RWPE1 (cell line): ENCODE data around the gene PILRA.
"Not testable (repeated sequence)": the region's sequence is repeated elsewhere in the genome, so short reads cannot be mapped to it uniquely, and the experiment has no call there.

Experiments used
- CTCF ChIA-PET: fragments of 350-600 bp; sonication (Branson Sonifier 250); formaldehyde crosslinking; extraction: SDS; loops from one replicate; lab custom pipeline; 2021; lab: Yijun Ruan, JAX
- POLR2A ChIA-PET: fragments of 400-600 bp; formaldehyde crosslinking; extraction: SDS; loops from one replicate; lab custom pipeline; 2020; ENCODE audit warnings: antibody characterized with exemption; ENCODE audit not compliant: low non-redundant PET; lab: Yijun Ruan, JAX
- DNase-seq: peaks from one replicate; pipeline ENCODE4 v3.0.0; 2012; ENCODE audit warnings: low spot score
- H3K27ac ChIP-seq: fragments of 450-650 bp; 2 replicates; pipeline ENCODE4 v1.5.1; 2017
- TF ChIP-seq, protein P1 (sequence below): fragments of 450-650 bp; conservative IDR thresholded peaks from 2 replicates; pipeline ENCODE4 v1.5.1; 2017; ENCODE audit warnings: low read depth, mild to moderate bottlenecking

The PILRA gene

DNA sequence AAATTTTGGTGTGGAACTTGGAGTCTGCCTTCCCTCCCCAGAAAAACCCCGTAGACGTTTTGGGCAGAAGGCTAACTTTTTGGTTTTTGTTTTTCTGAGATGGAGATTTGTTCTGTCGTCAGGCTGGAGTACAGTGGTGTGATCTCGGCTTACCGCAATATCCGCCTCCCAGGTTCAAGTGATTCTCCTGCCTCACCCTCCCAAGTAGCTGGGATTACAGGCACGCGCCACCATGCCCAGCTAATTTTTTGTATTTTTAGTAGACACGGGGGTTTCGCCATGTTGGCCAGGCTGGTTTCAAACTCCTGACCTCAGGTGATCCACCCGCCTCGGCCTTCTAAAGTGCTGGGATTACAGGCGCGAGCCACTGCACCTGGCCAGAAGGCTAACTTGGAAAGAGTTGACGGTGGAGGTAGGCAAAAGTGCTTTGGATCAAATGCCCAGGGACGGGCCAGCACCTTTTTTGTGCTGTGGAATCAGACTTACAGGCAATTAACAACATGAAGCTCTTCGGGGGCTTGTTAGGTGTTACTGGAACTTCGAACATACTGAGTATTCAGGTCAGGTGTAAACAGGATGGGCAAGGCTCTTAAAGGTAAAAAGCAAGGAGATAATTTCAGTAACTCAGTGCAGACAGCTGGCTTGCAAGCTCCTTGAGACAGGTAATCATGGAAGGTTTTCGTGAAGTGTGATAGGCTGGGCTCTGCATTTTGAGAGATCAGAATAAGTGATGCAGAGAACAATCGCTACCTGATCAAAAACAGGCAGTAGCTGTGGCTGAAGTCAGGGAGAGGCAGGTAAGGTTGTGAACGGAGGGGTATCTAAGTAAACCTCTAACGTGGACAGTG lies 61.2 kb downstream of the PILRA start:
- POLR2A ChIA-PET, result interaction anchor here (0.6 to 1.0 kb wide), 3 partner anchors 9 to 309 kb away, joined by 3 to 6 read pairs (median 3); no protein-coding TSS in a partner anchor
- TF ChIP-seq, protein P1, sequence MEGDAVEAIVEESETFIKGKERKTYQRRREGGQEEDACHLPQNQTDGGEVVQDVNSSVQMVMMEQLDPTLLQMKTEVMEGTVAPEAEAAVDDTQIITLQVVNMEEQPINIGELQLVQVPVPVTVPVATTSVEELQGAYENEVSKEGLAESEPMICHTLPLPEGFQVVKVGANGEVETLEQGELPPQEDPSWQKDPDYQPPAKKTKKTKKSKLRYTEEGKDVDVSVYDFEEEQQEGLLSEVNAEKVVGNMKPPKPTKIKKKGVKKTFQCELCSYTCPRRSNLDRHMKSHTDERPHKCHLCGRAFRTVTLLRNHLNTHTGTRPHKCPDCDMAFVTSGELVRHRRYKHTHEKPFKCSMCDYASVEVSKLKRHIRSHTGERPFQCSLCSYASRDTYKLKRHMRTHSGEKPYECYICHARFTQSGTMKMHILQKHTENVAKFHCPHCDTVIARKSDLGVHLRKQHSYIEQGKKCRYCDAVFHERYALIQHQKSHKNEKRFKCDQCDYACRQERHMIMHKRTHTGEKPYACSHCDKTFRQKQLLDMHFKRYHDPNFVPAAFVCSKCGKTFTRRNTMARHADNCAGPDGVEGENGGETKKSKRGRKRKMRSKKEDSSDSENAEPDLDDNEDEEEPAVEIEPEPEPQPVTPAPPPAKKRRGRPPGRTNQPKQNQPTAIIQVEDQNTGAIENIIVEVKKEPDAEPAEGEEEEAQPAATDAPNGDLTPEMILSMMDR, result no peak
- CTCF ChIA-PET, result no interaction called here
- no peak for DNase-seq
- H3K27ac ChIP-seq, result peak overlapping the region; percentile 95

DNA sequence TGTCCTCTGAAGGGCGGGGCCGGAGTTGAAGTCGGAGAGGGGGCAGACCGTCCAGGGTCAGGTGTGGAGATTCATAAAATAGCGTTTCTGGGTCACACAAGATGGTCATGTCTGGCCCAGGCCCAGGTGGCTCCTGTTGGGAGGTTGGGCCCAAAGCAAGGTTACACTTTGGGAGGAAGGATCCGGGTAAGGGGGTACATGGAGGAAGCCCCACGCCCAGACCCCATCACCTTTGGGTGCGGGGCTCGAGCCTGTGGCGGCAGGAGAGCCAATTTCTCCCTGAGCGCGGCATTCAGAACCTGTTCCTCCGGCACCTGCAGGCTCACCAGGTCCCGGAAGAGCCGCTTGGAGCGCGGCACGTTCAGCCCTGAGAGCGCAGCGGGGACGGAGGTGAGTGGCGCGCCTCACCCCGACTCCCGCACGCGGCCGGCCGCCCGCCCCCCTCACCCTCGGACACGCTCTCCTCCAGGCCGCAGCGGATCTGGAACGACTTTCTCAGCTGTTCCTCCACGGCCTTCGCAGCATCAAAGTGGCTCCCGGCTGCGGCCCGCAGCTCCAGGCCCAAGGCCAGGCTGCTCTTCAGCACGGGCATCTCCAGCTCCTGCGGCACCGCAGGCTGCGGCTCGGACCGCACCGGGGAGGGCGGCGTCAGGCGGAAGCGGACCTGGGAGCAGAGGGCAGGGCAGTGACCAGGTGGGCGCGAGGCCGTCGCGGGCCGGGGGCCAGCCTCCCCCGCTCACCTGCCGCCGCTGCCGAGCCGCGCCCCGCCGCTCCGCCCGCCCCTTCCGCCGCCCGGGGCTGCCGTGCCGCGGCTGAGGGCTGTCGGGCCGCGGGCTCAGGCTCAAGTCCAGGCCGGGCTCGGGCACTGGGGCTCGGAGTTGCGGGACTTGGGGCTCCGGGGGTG lies 62.4 kb downstream of the PILRA start:
- TF ChIP-seq, protein P1, result no peak
- DNase-seq, result peak; percentile 53
- POLR2A ChIA-PET, result interaction anchor here (0.6 to 1.0 kb wide), 2 partner anchors 15 to 23 kb away, joined by 3 read pairs; no protein-coding TSS in a partner anchor

DNA sequence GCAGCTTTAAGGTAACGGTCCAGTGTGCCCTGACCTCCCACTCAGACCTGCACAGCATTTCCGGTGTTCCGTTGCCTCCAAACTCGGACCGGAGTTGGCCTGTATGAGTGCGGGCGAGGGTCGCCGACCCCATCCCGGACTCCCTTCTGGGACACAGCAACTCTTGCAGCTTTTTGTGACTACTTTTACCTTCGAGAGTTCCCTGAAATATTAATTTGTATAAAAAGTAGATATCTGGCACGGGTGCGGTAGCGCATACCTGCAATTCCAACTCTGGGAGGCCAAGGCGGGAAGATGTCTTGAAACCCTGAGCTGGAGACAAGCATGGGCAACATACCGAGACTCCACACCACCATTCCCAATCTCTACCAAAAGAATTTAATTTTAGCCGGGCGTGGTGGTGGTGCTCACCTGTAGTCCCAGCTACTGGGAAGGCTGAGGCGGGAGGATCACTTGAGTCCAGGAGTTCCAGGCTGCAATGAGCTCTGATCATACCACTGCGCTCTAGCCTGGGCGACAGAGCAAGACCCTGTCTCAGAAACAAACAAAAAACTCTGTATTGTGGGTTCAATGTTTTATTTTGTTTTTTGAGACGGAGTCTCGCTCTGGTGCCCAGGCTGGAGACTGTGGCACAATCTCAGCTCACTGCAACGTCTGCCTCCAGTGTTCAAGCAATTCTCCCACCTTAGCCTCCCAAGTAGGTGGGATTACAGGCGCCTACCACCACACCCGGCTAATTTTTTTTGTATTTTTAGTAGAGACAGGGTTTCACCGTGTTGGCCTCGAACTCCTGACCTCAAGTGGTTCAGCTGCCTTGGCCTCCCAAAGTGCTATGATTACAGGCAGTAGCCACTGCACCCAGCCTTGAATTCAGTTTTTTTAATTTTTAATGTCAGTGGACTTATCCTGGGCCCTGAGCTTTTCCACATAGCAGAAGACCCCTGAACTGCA lies 64.1 kb downstream of the PILRA start:
- POLR2A ChIA-PET, result interaction anchor here (0.6 to 0.7 kb wide), 2 partner anchors 8 to 83 kb away, joined by 4 to 9 read pairs; no protein-coding TSS in a partner anchor
- DNase-seq, result no peak
- H3K27ac ChIP-seq, result peak overlapping the region; percentile 95
- CTCF ChIA-PET, result interaction anchor here (0.6 to 1.4 kb wide), 4 partner anchors 12 to 172 kb away, joined by 3 to 7 read pairs (median 5); no protein-coding TSS in a partner anchor
- TF ChIP-seq, protein P1, result no peak

More for the DNA sequence above, 62.4 kb downstream of the PILRA start:
- H3K27ac ChIP-seq, result peak overlapping the region; percentile 95
- CTCF ChIA-PET, result interaction anchor here (0.9 to 1.4 kb wide), 2 partner anchors 15 to 124 kb away, joined by 4 to 6 read pairs; no protein-coding TSS in a partner anchor

DNA sequence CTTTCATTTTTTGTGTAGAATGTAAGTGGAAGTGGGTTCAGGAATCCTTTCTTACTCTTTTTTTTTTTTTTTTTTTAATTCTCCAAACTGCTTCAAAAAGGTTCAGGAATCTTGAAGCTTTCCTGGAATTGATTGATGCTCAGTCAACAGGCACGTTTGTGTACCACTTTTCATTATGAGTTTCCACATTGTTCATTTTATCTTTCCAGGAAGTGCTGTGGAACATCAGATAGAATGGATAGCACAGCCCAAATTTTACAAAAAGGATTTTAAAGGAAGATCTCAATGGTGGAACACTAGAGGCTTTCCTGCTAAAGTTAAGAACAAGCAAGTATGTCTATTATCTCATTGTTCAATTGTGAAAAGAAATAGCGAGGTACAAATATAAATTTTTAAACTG lies 64.9 kb downstream of the PILRA start:
- TF ChIP-seq, protein P1, result no peak
- H3K27ac ChIP-seq, result no peak overlapping the region
- DNase-seq, result no peak
- POLR2A ChIA-PET, result no interaction called here
- CTCF ChIA-PET, result interaction anchor here (0.6 to 1.3 kb wide), 2 partner anchors 11 to 173 kb away, joined by 3 to 7 read pairs; no protein-coding TSS in a partner anchor

DNA sequence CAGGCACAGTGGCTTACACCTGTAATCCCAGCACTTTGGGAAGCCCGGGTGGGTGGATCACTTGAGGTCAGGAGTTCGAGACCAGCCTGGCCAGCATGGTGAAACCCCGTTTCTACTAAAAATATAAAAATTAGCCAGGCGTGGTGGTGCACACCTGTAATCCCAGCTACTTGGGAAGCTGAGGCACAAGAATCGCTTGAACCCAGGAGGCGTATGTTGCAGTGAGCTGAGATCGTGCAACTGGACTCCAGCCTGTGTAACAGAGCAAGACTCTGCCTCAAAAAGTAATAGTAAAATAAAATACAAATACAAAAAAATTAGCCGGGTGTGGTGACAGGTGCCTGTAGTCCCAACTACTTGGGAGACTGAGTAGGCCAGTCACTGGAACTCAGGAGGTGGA lies 65.4 kb downstream of the PILRA start:
- DNase-seq, CTCF ChIA-PET, POLR2A ChIA-PET: not testable (repeated sequence)
- H3K27ac ChIP-seq, result peak overlapping the region; percentile 50

DNA sequence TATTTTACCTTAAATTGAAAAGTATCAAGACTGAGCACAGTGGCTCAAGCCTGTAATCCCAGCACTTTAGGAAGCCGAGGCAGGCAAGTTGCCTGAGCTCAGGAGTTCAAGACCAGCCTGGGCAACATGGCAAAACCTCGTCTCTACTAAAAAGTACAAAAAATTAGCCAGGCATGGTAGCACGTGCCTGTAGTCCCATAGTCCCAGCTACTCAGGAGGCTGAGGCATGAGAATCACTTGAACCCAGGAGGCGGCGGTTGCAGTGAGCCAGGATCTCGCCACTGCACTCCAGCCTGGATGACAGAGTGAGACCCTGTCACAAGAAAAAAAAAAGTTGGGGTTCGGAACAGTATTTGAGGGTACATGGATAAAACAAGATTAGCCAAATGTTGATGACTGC lies 66.0 kb downstream of the PILRA start:
- CTCF ChIA-PET, DNase-seq: not testable (repeated sequence)
- POLR2A ChIA-PET, result interaction anchor here (0.7 kb wide), 1 partner anchor 13 kb away, joined by 4 read pairs; no protein-coding TSS in a partner anchor
- peak overlapping the region; percentile 50 for H3K27ac ChIP-seq
